ENCODE results near the gene OR51F1.

- no peak for TF ChIP-seq ZNF426 (tag by site-specific recombination; IDR thresholded peaks at IDR 0.05)
- no peak for TF ChIP-seq CTCF (tag by site-specific recombination; IDR thresholded peaks at IDR 0.05)
- TF ChIP-seq ZFHX2 (tag by site-specific recombination; conservative IDR thresholded peaks at IDR 0.05) = no peak
- TF ChIP-seq ZNF114 (tag by site-specific recombination; IDR thresholded peaks at IDR 0.05) = no peak
- TF ChIP-seq ZNF140 (tag by site-specific recombination; IDR thresholded peaks at IDR 0.05) = no peak
- TF ChIP-seq SP2 (tag by site-specific recombination; IDR thresholded peaks at IDR 0.05) = no peak
- no peak for TF ChIP-seq ZBTB8A (tag by site-specific recombination; IDR thresholded peaks at IDR 0.05)
- TF ChIP-seq ZNF664 (tag by site-specific recombination; IDR thresholded peaks at IDR 0.05) = no peak
Observed at GRCh38 chr11:4804280-4804679, 34.5 kb upstream of the OR51F1 start, which contains the start of gene OR52R1.

All from HEK293 (cell line).